Vagina (tissue), 2 donors: ENCODE data around the gene ZNF175. TPM values are rescaled to one million over a fixed set of nuclear protein-coding genes. Genes with fewer than 3 reads are reported as not detected.

ENCODE experiments used
- DNase-seq, 2 donors: peaks; one replicate each; pipeline ENCODE4 v3.0.0-alpha.2; 2017; ENCODE audit errors: extremely low spot score in 2 of 2
- H3K27ac ChIP-seq: fragments of 200-600 bp; sonication (generic); one replicate; pipeline ENCODE4 v1.5.1; 2019
- H3K27me3 ChIP-seq: fragments of 200-600 bp; sonication (generic); one replicate; pipeline ENCODE4 v1.5.1; 2019
- H3K36me3 ChIP-seq, 2 donors: fragments of 200-600 bp; sonication (generic); one replicate each; pipeline ENCODE4 v1.5.1; 2017 to 2019
- H3K4me1 ChIP-seq: fragments of 200-600 bp; sonication (generic); one replicate; pipeline ENCODE4 v1.5.1; 2019
- H3K4me3 ChIP-seq, 2 donors: fragments of 200-600 bp; sonication (generic); 1 replicate in 1 of 2; 2 replicates in 1 of 2; pipeline ENCODE4 v1.5.1; 2016 to 2019
- H3K9me3 ChIP-seq: fragments of 200-600 bp; sonication (generic); one replicate; pipeline ENCODE4 v1.5.1; 2019
- POLR2A ChIP-seq, 2 donors: fragments of 450-650 bp; IDR thresholded peaks; one replicate each; pipeline ENCODE4 v1.6.1; 2017; ENCODE audit warnings: antibody characterized with exemption in 2 of 2, mild to moderate bottlenecking in 2 of 2, moderate library complexity in 2 of 2
- POLR2AphosphoS5 ChIP-seq, 2 donors: sonication (generic); formaldehyde crosslinking; IDR thresholded peaks; one replicate each; pipeline ENCODE4 v1.9.0; 2017; ENCODE audit warnings: antibody characterized with exemption in 2 of 2, mild to moderate bottlenecking in 2 of 2, low read depth in 1 of 2; ENCODE audit not compliant: insufficient read depth in 1 of 2
- intact Hi-C: fragments of 100-400 bp; cut with DNase I; formaldehyde crosslinking; loops from one replicate; pipeline ENCODE4 v1.15.1; 2023
- total RNA-seq: library from RNA; depleted of rRNA; stranded (reverse); fragments of >200 nt; gene quantifications from one replicate; pipeline ENCODE4 v1.2.3, GENCODE V29; 2016
- TF ChIP-seq, protein P1 (sequence below), 3 experiments: fragments of 450-650 bp in 2 of 3; fragments of 200-600 bp in 1 of 3; sonication (generic) in 1 of 3; IDR thresholded peaks; one replicate each; pipeline ENCODE4 v1.5.1; 2017 to 2019; ENCODE audit warnings: antibody characterized with exemption in 3 of 3, mild to moderate bottlenecking in 2 of 3, moderate library complexity in 2 of 3

The ZNF175 gene
- total RNA-seq, 1 donor from 2014 or later: 8.1 TPM

DNA sequence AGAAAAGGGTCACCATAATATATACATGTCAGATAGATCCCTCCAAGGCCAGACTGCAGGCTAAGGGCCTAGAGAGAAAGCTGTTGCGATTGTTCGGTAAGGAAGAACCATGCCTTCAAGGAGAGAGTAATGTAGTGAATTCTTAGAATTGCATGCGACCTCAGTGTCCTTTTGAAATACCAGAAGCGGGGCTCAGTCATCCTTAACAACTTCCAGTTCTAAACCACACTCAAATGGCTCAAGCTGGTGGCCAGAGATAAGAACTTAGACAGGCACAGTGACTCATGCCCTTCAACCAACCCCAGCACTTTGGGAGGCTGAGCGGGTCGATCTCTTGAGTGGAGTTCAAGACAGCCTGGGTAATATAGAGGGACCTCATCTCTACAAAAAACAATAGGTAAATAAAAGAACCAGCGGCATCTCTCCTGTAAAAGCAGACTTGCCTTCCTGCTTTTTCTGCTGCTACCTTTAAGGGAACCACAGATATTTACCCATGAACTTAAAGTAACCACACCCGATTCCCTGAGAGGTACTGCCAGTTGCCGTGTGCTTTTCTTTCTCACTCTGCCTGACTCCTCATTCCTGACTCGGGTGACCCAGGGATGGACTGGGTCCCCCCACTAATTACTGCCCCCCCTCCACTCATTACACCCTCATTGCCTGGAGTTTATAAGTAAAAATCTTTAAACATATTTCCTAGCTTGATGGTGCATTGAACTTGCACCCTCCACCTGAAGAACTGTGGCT lies 24.3 kb upstream of the ZNF175 start:
- Histone ChIP-seq H3K4me3 (no peak overlapping the region), H3K27me3 (no peaks in the 10 kb centered on the region), H3K4me1 (no peaks in the 10 kb centered on the region), H3K9me3 (no peaks in the 10 kb centered on the region), H3K27ac (no peak overlapping the region), H3K36me3 (no peaks in the 10 kb centered on the region)
- no peak for DNase-seq
- intact Hi-C loops: no loop called here
- TF ChIP-seq, protein P1, sequence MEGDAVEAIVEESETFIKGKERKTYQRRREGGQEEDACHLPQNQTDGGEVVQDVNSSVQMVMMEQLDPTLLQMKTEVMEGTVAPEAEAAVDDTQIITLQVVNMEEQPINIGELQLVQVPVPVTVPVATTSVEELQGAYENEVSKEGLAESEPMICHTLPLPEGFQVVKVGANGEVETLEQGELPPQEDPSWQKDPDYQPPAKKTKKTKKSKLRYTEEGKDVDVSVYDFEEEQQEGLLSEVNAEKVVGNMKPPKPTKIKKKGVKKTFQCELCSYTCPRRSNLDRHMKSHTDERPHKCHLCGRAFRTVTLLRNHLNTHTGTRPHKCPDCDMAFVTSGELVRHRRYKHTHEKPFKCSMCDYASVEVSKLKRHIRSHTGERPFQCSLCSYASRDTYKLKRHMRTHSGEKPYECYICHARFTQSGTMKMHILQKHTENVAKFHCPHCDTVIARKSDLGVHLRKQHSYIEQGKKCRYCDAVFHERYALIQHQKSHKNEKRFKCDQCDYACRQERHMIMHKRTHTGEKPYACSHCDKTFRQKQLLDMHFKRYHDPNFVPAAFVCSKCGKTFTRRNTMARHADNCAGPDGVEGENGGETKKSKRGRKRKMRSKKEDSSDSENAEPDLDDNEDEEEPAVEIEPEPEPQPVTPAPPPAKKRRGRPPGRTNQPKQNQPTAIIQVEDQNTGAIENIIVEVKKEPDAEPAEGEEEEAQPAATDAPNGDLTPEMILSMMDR (IDR thresholded peaks at IDR 0.05): no peak
- TF ChIP-seq POLR2AphosphoS5 (IDR thresholded peaks at IDR 0.05; ENCODE audit: insufficient read depth in 1 of 2, low read depth in 1 of 2): no peak
- no peak for TF ChIP-seq POLR2A (IDR thresholded peaks at IDR 0.05)

DNA sequence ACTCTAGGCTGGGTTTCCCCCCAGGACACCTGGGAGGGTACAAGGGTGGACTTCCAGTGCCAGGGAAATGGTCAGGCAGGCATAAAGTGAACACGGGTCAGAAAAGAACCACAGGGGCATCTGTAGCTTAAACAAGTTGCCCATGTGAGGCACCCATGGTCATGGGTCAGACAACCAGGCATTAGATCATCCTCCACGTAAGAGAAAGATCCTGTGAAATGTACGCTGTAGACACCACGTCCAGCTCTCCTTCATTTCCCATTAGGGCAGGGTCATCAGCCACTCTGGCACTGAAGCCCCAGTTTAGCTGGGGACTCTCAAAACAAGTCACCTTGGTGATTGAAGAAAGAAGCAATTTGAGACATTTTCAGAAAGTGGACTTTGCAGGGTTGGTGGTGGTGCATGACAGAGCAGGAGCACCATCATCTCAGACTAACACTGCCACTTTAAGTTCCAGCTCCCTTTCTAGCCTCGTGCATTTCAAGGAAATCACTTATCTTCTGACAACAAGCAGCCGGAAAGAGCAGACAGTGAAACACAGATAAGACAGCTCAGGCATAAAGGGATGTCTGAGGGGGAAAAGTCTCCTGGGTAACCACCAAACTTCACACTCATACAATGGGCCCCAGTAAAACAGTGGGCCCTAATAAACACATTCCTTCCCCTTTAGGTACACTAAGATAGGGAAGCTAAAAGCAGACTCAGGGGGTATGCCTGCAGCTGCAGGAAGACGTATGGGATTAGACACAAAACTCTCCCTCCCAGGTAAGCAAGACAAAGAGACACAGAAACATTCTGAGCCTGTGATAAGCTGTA lies 23.5 kb upstream of the ZNF175 start:
- Histone ChIP-seq H3K36me3 (no peaks in the 10 kb centered on the region), H3K27me3 (no peaks in the 10 kb centered on the region), H3K4me1 (no peaks in the 10 kb centered on the region), H3K9me3 (no peaks in the 10 kb centered on the region), H3K27ac (no peak overlapping the region), H3K4me3 (no peak overlapping the region)
- intact Hi-C loops: no loop called here
- no peak for DNase-seq
- TF ChIP-seq POLR2A (IDR thresholded peaks at IDR 0.05): no peak
- no peak for TF ChIP-seq POLR2AphosphoS5 (IDR thresholded peaks at IDR 0.05; ENCODE audit: insufficient read depth in 1 of 2, low read depth in 1 of 2)
- TF ChIP-seq, protein P1 (IDR thresholded peaks at IDR 0.05): no peak

DNA sequence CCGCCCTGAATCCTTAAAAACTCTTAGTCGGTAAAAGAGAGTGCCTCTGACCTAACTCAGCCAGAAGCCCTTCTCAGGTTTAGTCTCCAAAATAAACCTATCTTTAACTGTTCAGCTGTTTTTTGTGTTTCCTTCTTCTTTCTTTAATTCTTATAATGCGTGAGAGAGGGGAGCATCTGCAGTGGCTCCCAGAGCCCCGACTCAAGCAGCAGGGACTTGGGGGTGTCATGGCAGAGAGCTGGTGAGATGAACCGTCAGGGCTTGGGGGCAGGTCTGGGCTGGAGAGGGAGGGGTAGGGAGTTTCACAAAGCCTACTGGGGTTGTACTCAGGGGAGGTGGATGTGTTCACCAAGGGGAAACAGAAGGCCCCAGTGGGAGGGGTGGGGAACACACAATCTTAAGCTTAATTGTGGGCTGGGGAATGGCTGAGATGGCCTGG lies 22.9 kb upstream of the ZNF175 start:
- Histone ChIP-seq H3K27me3 (no peaks in the 10 kb centered on the region), H3K36me3 (no peaks in the 10 kb centered on the region), H3K9me3 (no peaks in the 10 kb centered on the region), H3K4me3 (no peak overlapping the region), H3K27ac (no peak overlapping the region), H3K4me1 (no peaks in the 10 kb centered on the region)
- TF ChIP-seq POLR2A (IDR thresholded peaks at IDR 0.05) (no peak), POLR2AphosphoS5 (IDR thresholded peaks at IDR 0.05; ENCODE audit: insufficient read depth in 1 of 2, low read depth in 1 of 2) (no peak)
- TF ChIP-seq, protein P1 (IDR thresholded peaks at IDR 0.05): no peak
- intact Hi-C loops: no loop called here
- DNase-seq: no peak

DNA sequence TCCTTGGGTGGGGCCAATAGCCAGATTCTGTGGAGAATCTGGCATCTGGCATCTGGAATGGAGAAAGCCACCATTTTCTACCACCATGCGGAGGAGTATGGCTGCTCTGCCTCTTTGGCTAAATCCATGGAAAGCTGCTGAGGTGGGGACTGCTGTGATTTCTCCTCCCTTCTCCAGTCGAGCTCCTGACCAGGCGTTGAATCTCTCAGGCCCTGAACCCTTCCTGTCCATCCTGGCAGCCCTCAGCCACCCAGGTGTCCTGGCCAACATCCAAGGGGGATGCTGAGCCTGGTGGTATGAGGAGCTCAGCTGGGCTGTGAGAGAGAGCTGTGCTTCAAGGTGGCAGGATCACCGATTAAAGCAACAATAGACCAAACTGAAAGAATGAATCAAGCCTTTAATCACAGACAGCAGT lies 22.2 kb upstream of the ZNF175 start:
- intact Hi-C loops: no loop called here
- TF ChIP-seq POLR2AphosphoS5 (IDR thresholded peaks at IDR 0.05; ENCODE audit: insufficient read depth in 1 of 2, low read depth in 1 of 2) (no peak), POLR2A (IDR thresholded peaks at IDR 0.05) (no peak)
- TF ChIP-seq, protein P1 (IDR thresholded peaks at IDR 0.05): no peak
- H3K36me3 ChIP-seq: no peaks in the 10 kb centered on the region
- no peaks in the 10 kb centered on the region for H3K27me3 ChIP-seq
- H3K9me3 ChIP-seq: no peaks in the 10 kb centered on the region
- no peak for DNase-seq
- H3K4me1 ChIP-seq: no peaks in the 10 kb centered on the region
- no peak overlapping the region for H3K27ac ChIP-seq
- H3K4me3 ChIP-seq: no peak overlapping the region
